Stomach (tissue), 4 donors: ENCODE measurements around the gene FBRSL1.

ENCODE experiments used
- CTCF ChIP-seq, 7 experiments: fragments of 450-650 bp in 4 of 7; fragments of 200-600 bp in 3 of 7; sonication (generic) in 3 of 7; IDR thresholded peaks; one replicate each; pipeline ENCODE4 v1.5.1; 2016 to 2019; ENCODE audit warnings: antibody characterized with exemption in 7 of 7, control low read depth in 2 of 7, mild to moderate bottlenecking in 1 of 7
- POLR2A ChIP-seq, 4 donors: fragments of 450-650 bp; IDR thresholded peaks; one replicate each; pipeline ENCODE4 v1.6.1; 2016; ENCODE audit warnings: antibody characterized with exemption in 4 of 4, control low read depth in 2 of 4, mild to moderate bottlenecking in 1 of 4, moderate library complexity in 1 of 4

GRCh38 chr12:132512197-132513069 is 22.5 kb downstream of the FBRSL1 start:
- no peak for TF ChIP-seq CTCF (IDR thresholded peaks at IDR 0.05)
- no peak for TF ChIP-seq POLR2A (IDR thresholded peaks at IDR 0.05)
